HG03039 (cell line): ENCODE results near the gene USP47.

Experiments used
- ATAC-seq: cut with Tn5 transposase; IDR thresholded peaks from one replicate; pipeline ENCODE4 v1.9.1; 2021; ENCODE audit warnings: mild to moderate bottlenecking, moderate library complexity; ENCODE audit not compliant: unreplicated experiment

USP47 gene

GRCh38 chr11:11965656-11966353 is 124.0 kb downstream of the USP47 start:
- no peak for ATAC-seq

- ATAC-seq, result no peak
These were observed 124.6 kb downstream of the USP47 start for GRCh38 chr11:11966354-11966741.

GRCh38 chr11:11966826-11967668 is 125.3 kb downstream of the USP47 start:
- ATAC-seq, result peak; percentile 83

GRCh38 chr11:11967669-11968510 is 126.1 kb downstream of the USP47 start:
- no peak for ATAC-seq

GRCh38 chr11:11968511-11969280 is 126.9 kb downstream of the USP47 start:
- ATAC-seq, result no peak

- no peak for ATAC-seq
These were observed 127.8 kb downstream of the USP47 start for GRCh38 chr11:11969380-11970215.

GRCh38 chr11:11970556-11970955 is 128.8 kb downstream of the USP47 start:
- ATAC-seq, result no peak

GRCh38 chr11:11971906-11972547 is 130.3 kb downstream of the USP47 start:
- no peak for ATAC-seq

- ATAC-seq, result no peak
These were observed 131.1 kb downstream of the USP47 start for GRCh38 chr11:11972730-11973341.

GRCh38 chr11:11973361-11973800 is 131.6 kb downstream of the USP47 start:
- ATAC-seq, result no peak

- ATAC-seq, result no peak
These were observed 132.1 kb downstream of the USP47 start for GRCh38 chr11:11973866-11974265.

GRCh38 chr11:11975201-11976092 is 133.7 kb downstream of the USP47 start:
- no peak for ATAC-seq

GRCh38 chr11:11976481-11977127 is 134.8 kb downstream of the USP47 start:
- ATAC-seq, result no peak

- ATAC-seq, result no peak
These were observed 135.6 kb downstream of the USP47 start for GRCh38 chr11:11977206-11977938.

- no peak for ATAC-seq
These were observed 136.4 kb downstream of the USP47 start for GRCh38 chr11:11978098-11978637.

GRCh38 chr11:11978792-11979487 is 137.2 kb downstream of the USP47 start:
- no peak for ATAC-seq
